GM19463 (cell line): ENCODE data around the gene DRC7.
"Not testable (repeated sequence)": the region's sequence is repeated elsewhere in the genome, so short reads cannot be mapped to it uniquely, and the experiment has no call there.

Source experiments
- ATAC-seq: cut with Tn5 transposase; IDR thresholded peaks from one replicate; pipeline ENCODE4 v1.9.1; 2021; ENCODE audit warnings: mild to moderate bottlenecking, moderate library complexity; ENCODE audit not compliant: unreplicated experiment

Gene DRC7

GRCh38 chr16:57778658-57779057 lies 84.1 kb downstream of the DRC7 start:
- ATAC-seq, result no peak

GRCh38 chr16:57779836-57780235 lies 85.2 kb downstream of the DRC7 start:
- ATAC-seq, result not testable (repeated sequence)

- ATAC-seq, result no peak
Observed at GRCh38 chr16:57781349-57781740, 86.7 kb downstream of the DRC7 start.
